ENCODE measurements around the gene RGS12.

DNA sequence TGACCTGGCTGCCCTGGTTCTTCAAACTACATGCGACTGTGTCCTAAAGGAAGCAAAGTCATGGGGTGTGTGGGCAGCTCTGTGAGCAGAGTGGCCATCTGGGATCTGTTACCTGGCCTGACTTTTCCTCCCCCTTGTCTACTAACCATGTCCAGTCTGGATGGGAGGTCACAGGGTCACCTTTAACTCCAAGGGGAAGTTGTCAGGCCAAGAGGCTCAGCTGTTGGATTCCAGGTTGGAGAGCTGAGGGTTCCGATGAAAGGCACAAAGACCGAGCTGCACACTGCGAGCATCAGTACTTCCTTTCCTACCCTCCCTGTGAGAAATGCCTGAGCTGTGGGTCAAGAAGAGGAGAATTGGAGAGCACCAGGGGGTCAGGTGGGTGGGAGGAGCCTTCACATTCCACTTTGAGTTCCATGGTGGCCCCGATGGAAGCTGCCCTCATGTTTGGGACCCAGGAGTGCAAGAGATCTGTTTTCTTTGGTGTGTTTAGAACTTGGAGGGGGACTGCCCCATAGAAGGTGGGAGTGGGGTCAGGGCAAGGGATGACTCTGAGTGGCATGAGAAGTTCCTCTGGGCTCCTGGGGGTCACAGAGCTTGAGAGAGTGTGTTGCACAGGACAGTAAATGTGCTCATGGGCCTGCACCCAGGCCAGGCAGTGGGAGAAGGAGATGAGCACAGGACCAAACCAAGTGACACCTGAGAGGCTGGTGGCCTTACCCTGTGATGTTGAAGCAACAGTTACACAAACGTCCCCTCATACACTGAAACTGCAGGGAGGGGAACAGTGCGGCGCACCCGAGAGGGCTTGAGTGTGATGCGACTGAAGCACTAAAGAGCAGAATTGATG lies 36.2 kb downstream of the RGS12 start:
- TF ChIP-seq TAF1 (IDR thresholded peaks at IDR 0.05; ENCODE audit: borderline replicate concordance, low read depth, low read length) (no peak), GATA2 (CRISPR knock-in tag; IDR thresholded peaks at IDR 0.05) (no peak), JUND (IDR thresholded peaks at IDR 0.05) (no peak), POLR2AphosphoS5 (IDR thresholded peaks at IDR 0.05; ENCODE audit: low read depth, low read length) (no peak), CTCF (IDR thresholded peaks at IDR 0.05) (no peak), SMC3 (IDR thresholded peaks at IDR 0.05; ENCODE audit: low read depth, low read length) (no peak), EP300 (IDR thresholded peaks at IDR 0.05; ENCODE audit: borderline replicate concordance in 1 of 2, low read depth in 1 of 2, low read length in 1 of 2) (no peak)
- TF ChIP-seq, protein P1, sequence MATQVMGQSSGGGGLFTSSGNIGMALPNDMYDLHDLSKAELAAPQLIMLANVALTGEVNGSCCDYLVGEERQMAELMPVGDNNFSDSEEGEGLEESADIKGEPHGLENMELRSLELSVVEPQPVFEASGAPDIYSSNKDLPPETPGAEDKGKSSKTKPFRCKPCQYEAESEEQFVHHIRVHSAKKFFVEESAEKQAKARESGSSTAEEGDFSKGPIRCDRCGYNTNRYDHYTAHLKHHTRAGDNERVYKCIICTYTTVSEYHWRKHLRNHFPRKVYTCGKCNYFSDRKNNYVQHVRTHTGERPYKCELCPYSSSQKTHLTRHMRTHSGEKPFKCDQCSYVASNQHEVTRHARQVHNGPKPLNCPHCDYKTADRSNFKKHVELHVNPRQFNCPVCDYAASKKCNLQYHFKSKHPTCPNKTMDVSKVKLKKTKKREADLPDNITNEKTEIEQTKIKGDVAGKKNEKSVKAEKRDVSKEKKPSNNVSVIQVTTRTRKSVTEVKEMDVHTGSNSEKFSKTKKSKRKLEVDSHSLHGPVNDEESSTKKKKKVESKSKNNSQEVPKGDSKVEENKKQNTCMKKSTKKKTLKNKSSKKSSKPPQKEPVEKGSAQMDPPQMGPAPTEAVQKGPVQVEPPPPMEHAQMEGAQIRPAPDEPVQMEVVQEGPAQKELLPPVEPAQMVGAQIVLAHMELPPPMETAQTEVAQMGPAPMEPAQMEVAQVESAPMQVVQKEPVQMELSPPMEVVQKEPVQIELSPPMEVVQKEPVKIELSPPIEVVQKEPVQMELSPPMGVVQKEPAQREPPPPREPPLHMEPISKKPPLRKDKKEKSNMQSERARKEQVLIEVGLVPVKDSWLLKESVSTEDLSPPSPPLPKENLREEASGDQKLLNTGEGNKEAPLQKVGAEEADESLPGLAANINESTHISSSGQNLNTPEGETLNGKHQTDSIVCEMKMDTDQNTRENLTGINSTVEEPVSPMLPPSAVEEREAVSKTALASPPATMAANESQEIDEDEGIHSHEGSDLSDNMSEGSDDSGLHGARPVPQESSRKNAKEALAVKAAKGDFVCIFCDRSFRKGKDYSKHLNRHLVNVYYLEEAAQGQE (IDR thresholded peaks at IDR 0.05; ENCODE audit: low read depth, low read length), result no peak

Measured in SK-N-SH (cell line).